Measurements from ENCODE around the gene ADGRF4.
"Not testable (repeated sequence)": the region's sequence is repeated elsewhere in the genome, so short reads cannot be mapped to it uniquely, and the experiment has no call there.

ADGRF4 gene

DNA sequence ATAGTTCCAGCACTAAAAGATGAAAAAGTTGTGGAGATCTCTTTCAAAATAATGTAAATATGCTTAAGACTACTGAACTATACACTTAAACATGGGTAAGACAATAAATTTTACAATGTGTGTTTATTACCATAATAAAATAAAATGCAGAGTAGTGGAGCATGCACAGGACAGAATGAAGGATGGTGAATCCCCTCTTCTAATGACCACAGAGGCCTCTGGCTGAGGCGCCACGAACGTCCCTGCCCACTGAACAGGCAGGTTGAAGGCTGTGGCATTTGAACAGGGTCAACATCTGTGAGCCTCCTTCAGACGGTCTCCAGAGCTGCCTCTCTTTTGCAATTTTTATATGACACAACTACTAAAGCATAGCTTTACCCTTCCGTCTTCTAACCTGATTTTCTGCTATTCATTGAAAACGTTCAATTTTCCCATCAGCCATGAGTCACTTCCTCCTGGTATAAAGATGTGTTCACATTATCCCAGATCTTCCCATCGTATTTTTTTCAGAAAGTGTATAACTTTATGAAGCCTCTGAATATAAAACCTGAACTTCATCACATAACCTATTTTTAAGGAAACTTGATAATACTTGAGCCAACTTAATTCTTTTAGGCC, 37.8 kb downstream of the ADGRF4 start:
- no peak for DNase-seq

- no peak for DNase-seq
Observed at GRCh38 chr6:47737406-47737805, 39.0 kb downstream of the ADGRF4 start.

DNA sequence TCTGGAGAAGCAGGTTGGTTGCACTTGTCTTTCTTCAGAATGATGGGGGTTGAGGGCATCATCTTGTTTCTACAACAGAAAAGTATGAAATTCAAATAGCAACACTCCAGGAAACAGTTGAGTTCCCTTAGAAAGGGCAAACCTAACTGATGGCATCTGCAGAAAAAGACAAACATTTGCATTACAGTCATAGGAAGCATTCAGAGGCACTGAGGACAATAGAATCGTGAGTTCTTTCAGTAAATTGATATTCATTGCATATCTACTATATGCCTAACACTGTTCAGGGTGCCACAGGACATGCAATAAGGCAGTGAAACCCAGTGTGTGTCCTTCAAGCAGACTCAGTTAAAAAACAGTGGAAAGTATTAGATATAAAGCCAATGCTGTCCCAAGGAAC, 42.3 kb downstream of the ADGRF4 start:
- no peak for DNase-seq

- no peak for DNase-seq
Observed at GRCh38 chr6:47741807-47742206, 43.4 kb downstream of the ADGRF4 start.

DNA sequence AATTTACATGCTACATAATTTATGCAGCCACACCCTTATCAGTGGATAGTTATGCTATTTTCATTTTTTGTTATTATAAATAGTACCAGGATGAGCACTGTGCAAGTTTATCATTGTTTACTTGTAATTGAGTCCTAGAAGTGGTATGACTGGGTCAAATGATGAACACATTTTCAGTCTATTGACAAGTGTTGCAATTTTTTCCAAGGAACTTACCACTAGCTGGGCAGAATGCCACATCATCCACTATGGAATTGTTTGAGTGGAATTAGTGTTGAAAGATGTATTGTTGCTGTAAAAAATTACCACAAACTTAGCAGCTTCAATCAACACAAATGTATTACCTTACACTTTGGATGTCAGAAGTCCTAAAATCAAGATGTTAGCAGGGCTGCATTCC, 45.4 kb downstream of the ADGRF4 start:
- no peak for DNase-seq

DNA sequence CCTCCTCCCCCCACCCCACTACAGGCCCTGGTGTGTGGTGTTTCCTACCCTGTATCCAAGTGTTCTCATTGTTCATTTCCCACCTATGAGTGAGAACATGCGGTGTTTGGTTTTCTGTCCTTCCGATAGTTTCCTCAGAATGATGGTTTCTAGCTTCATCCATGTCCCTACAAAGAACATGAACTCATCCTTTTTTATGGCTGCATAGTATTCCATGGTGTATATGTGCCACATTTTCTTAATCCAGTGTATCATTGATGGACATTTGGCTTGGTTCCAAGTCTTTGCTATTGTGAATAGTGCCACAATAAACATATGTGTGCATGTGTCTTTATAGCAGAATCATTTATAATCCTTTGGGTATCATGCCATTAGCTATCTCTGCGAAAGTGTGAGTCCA, 46.9 kb downstream of the ADGRF4 start:
- DNase-seq, result not testable (repeated sequence)

DNA sequence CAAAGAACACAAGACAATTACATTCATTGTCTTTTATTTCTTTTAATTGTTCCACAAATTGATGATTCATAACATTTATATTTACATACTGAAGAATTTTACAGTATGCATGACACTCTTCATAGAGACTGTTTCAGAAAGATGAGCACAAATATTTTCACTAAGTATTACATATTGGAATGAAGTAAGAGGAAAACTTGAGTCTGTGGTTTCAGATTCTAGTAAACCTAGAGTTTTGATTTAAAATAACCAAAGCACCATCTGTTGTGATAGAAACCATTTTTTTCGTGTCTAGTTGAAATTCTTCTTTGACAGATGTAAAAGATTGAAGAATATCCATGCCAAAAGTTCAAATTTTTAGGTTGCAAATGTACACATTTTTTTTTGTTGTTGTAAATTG, 51.4 kb downstream of the ADGRF4 start:
- no peak for DNase-seq

DNA sequence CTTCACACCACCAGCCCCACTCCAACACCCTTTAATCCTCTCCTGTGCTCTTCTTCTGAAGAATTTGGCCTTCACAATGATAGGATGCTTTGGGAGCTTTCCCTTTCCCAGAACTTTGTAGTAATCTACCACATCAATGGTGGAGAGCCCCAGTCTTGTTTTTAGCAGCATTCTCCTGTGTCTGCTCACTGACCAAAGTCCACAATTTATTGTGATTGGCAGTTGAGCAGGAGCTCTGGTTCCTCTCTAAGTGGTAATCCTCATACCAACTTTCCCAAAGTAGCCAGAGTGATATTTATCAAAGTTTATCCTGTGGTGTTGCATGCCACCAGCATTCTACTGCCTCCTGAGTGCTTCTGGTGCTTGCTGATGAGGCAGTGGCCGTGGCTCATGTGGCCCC, 54.4 kb downstream of the ADGRF4 start:
- DNase-seq, result no peak

GRCh38 chr6:47759364-47759763, 61.0 kb downstream of the ADGRF4 start:
- no peak for DNase-seq

DNA sequence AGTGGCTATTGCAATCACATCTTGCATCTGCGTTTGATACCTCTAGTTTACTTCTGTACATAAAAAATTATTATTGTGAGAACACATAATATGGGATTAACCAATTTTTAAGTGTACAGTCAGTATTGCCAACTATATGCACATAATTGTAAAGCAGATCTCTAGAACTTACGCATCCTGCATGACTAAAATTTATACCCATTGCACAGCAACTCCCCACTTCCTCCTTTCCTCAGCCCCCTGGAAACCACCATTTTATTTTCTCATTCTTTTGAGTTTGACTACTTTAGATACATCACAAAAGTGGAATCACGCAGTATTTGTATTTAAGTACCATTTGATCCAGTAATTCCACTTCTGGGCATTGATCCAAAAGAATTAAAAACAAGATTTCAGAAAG, 64.1 kb downstream of the ADGRF4 start:
- DNase-seq, result no peak

DNA sequence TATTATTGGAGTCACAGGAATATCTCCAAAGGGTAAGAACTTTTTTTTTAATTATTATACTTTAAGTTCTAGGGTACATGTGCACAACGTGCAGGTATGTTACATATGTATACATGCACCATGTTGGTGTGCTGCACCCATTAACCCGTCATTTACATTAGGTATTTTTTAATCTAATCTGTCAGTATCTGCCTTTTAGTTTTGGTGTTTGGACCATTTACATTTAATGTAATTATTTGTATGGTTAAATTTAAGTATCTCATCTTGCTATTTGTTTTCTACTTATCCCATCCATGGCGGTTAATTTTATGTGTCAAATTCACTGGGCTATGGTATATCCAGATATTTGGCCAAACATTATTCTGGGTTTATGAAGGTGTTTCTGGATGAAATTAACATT, 68.1 kb downstream of the ADGRF4 start:
- DNase-seq, result no peak

DNA sequence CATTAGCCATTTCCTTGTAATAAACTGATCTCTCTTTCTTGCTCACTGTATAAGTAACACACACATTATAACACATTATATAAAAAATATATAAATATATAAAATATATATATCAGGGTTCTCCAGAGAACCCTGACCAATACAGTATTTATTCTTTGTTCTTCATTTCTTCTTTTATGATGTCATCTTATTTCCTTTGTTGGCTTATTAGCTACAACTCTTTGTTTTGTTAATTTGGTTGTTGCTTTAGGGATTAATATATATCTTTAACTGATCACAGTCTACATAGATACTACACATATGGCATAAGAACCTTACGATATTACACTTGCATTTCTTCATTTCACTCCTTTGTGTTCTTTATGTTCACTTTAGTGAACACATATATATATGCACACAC, 68.7 kb downstream of the ADGRF4 start:
- no peak for DNase-seq

DNA sequence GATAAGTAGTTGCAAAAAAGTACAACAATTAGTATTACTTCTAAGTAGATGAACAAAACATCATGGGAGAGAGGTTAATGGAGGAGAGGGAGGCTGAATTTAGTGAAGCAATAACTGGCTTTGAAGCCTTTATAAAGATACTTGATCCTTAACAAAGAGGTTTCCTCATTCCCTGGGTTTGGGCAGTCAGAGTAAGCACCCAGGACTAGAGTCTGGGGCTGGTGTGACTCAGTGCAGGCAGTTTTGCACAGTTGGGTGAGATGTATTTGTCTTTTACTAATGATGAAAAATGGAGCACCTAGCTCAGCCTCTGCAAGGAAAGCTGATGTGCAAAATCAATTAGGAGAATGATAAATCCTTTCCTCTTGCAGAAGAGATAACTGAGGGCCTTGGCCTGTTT, 71.6 kb downstream of the ADGRF4 start:
- DNase-seq, result no peak
